Ascending aorta (tissue), 2 donors: ENCODE data around the gene CLDN14. TPM values are rescaled to one million over a fixed set of nuclear protein-coding genes. Genes with fewer than 3 reads are reported as not detected.
A peak's percentile ranks its signal among the peaks of the same experiment; 100 is the strongest.

ENCODE experiments used
- DNase-seq, 2 donors: peaks; one replicate each; pipeline ENCODE4 v3.0.0-alpha.2; 2019; ENCODE audit warnings: low spot score in 2 of 2
- H3K27ac ChIP-seq, 2 donors: fragments of 200-600 bp; sonication (generic); one replicate each; pipeline ENCODE4 v1.5.1; 2016 to 2017; ENCODE audit warnings: mild to moderate bottlenecking in 1 of 2
- H3K27me3 ChIP-seq: fragments of 200-600 bp; sonication (generic); one replicate; pipeline ENCODE4 v1.5.1; 2017
- H3K36me3 ChIP-seq, 2 donors: fragments of 200-600 bp; sonication (generic); one replicate each; pipeline ENCODE4 v1.5.1; 2016
- H3K4me1 ChIP-seq, 2 donors: fragments of 200-600 bp; sonication (generic); one replicate each; pipeline ENCODE4 v1.5.1; 2016 to 2017; ENCODE audit warnings: mild to moderate bottlenecking in 1 of 2
- H3K4me3 ChIP-seq, 2 donors: fragments of 200-600 bp; sonication (generic); one replicate each; pipeline ENCODE4 v1.5.1; 2016 to 2017; ENCODE audit warnings: mild to moderate bottlenecking in 1 of 2
- H3K9me3 ChIP-seq, 2 donors: fragments of 200-600 bp; sonication (generic); one replicate each; pipeline ENCODE4 v1.5.1; 2016
- intact Hi-C: fragments of 100-400 bp; cut with DNase I; formaldehyde crosslinking; loops from one replicate; pipeline ENCODE4 v1.15.1; 2023
- total RNA-seq: library from RNA; depleted of rRNA; stranded (reverse); fragments of >200 nt; gene quantifications from one replicate; pipeline ENCODE4 v1.1.0, GENCODE V29; 2016
- TF ChIP-seq, protein P1 (sequence below), 3 experiments: fragments of 200-600 bp in 2 of 3; fragments of 450-650 bp in 1 of 3; sonication (generic) in 2 of 3; IDR thresholded peaks; one replicate each; pipeline ENCODE4 v1.5.1; 2016 to 2019; ENCODE audit warnings: antibody characterized with exemption in 3 of 3, mild to moderate bottlenecking in 1 of 3, moderate library complexity in 1 of 3

The CLDN14 gene
- total RNA-seq, 1 donor from 2014 or later = not detected

DNA sequence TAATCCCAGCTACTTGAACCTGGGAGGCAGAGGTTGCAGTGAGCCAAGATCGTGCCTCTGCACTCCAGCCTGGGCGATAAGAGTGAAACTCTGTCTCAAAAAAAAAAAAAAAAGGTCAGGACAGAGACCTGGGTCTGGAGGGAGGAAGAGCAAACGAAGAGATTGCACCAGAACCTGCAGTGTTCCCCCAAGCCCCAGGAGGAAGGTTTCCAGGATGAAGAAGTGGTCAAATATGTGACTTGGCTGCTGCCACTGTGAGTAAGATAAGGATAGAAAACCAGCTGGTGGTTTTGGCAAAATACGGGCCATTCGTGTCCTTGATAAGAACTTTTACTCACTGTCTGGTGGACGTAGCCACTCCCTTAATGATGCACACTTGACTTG lies 42.2 kb downstream of the CLDN14 start:
- no peaks in the 10 kb centered on the region for H3K27me3 ChIP-seq
- H3K4me3 ChIP-seq = no peak overlapping the region
- no peaks in the 10 kb centered on the region for H3K4me1 ChIP-seq
- no peaks in the 10 kb centered on the region for H3K36me3 ChIP-seq
- H3K27ac ChIP-seq = no peak overlapping the region
- TF ChIP-seq, protein P1, sequence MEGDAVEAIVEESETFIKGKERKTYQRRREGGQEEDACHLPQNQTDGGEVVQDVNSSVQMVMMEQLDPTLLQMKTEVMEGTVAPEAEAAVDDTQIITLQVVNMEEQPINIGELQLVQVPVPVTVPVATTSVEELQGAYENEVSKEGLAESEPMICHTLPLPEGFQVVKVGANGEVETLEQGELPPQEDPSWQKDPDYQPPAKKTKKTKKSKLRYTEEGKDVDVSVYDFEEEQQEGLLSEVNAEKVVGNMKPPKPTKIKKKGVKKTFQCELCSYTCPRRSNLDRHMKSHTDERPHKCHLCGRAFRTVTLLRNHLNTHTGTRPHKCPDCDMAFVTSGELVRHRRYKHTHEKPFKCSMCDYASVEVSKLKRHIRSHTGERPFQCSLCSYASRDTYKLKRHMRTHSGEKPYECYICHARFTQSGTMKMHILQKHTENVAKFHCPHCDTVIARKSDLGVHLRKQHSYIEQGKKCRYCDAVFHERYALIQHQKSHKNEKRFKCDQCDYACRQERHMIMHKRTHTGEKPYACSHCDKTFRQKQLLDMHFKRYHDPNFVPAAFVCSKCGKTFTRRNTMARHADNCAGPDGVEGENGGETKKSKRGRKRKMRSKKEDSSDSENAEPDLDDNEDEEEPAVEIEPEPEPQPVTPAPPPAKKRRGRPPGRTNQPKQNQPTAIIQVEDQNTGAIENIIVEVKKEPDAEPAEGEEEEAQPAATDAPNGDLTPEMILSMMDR (IDR thresholded peaks at IDR 0.05) = no peak
- H3K9me3 ChIP-seq = no peaks in the 10 kb centered on the region
- intact Hi-C loops = loop anchor here (10.0 kb wide), 1 partner anchor 113 kb away; the partner anchor contains the start of gene MORC3
- DNase-seq = no peak

DNA sequence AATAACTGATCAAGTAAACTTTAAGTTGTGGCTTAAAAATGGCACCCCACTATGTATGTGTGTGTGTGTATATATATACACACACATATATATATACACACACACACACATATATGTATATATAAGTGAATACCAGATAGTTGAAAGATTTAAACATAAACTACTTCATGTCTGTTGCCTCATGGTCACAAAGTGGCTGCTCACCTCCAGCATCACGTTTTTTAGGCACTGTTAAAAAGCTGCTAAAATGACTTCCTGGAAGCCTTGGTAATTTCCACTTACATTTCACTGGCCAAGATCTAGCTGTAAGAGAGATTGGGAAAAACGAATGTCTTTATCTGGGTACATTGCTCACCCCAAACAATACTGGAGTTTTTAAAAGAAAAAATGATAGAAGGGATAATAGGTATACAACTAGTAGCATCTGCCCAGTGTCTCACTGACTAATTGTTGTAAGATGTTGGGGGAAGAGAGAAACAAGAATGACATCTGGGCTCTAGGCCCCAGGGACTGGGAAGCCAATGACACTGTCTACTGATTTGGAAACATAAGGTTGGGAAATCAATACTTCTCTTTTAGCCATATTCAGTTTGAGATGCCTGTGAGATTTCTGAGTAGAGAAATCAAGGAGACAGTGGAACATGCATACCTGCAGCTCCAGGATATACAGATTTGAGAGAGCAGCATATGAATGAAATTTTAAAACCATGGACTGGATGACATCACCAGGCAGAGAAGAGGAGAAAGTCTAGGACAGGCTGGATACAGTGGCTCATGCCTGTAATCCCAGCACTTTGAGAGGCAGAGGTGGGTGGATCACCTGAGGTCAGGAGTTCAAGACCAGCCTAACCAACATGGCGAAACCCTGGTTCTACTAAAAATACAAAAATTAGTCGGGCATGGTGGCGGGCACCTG lies 42.8 kb downstream of the CLDN14 start:
- no peak overlapping the region for H3K4me3 ChIP-seq
- H3K27ac ChIP-seq = no peak overlapping the region
- intact Hi-C loops = loop anchor here (10.0 kb wide), 1 partner anchor 112 kb away; the partner anchor contains the start of gene MORC3
- no peaks in the 10 kb centered on the region for H3K4me1 ChIP-seq
- no peaks in the 10 kb centered on the region for H3K36me3 ChIP-seq
- DNase-seq = no peak
- H3K27me3 ChIP-seq = no peaks in the 10 kb centered on the region
- H3K9me3 ChIP-seq = no peaks in the 10 kb centered on the region
- TF ChIP-seq, protein P1 (IDR thresholded peaks at IDR 0.05) = no peak

DNA sequence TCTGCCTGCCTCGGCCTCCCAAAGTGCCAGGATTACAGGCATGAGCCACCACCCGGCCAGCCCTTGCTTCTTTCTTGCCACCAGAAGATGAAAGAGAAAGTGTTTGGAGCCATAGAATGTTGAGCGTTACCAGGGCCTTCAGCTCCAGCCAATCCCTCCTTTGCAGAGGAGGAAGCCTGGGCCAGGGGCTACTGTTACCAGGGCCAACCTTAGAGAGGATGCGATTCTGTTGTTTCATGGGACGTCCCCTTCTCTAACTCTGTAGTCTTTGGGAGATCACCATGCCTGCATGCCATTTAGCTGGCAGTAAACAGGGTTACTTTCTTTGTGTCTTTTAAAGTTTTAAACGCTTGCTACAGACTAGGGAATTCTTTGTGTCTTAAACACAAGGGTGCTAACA lies 45.8 kb downstream of the CLDN14 start:
- H3K4me3 ChIP-seq = no peak overlapping the region
- H3K36me3 ChIP-seq = no peaks in the 10 kb centered on the region
- H3K27ac ChIP-seq = no peak overlapping the region
- H3K9me3 ChIP-seq = no peaks in the 10 kb centered on the region
- DNase-seq = no peak
- intact Hi-C loops = loop anchor here (5.0 to 10.0 kb wide), 2 partner anchors 47 to 109 kb away; partner anchors contain the start of genes CHAF1B and MORC3
- H3K4me1 ChIP-seq = peaks cover 0 to 15% of the 10 kb centered on the region in 2 donors
- no peaks in the 10 kb centered on the region for H3K27me3 ChIP-seq
- TF ChIP-seq, protein P1 (IDR thresholded peaks at IDR 0.05) = no peak

DNA sequence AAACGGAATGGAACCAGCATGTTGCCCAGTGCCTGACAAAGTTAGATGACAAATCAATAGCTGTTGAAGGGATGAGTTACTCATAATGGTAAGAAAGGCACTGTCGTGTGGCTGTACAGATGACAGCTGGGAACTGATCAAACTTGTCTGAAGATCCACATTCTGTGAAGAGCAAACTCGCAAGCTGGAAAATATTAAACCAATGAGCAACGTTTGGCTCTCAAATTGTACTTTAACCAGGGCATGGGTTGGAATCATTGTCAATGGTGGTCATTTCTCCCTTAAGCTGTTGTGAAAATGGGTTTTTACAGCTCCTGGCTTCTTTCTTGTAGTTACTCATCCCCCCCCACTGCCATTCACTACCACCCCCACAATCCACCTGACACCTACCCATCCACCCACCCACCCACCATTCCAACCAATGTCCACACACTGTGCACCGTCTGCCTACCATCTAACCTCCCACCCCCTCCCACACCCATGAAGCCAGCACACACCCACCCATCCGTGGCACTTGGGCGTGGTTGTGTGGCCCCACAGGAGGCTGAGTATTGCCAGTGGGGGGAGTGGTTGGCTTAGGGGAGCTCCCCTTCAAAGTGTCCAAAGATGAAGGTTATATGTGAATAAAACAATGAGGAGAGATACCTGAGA lies 46.7 kb downstream of the CLDN14 start:
- Histone ChIP-seq H3K27me3 (no peaks in the 10 kb centered on the region), H3K27ac (no peak overlapping the region), H3K9me3 (no peaks in the 10 kb centered on the region), H3K4me1 (peaks cover 0 to 15% of the 10 kb centered on the region in 2 donors), H3K4me3 (no peak overlapping the region), H3K36me3 (no peaks in the 10 kb centered on the region)
- intact Hi-C loops = loop anchor here (5.0 to 10.0 kb wide), 2 partner anchors 46 to 108 kb away; partner anchors contain the start of genes CHAF1B and MORC3
- DNase-seq = no peak
- TF ChIP-seq, protein P1 (IDR thresholded peaks at IDR 0.05) = no peak

DNA sequence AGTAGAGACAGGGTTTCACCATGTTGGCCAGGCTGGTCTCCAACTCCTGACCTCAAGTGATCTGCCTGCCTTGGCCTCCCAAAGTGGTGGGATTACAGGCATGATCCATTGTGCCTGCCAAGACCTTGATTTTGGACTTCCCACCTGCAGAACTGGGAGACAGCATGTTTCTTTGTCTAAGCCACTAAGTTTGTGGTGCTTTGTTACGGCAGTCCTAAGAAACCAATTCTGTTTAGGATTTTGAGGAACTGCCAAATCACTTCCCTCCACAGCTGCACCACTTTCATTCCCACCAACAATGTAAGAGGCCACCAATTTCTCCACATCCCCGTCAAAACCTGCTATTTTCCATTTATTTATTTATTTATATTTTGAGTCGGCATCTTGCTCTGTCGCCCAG lies 48.7 kb downstream of the CLDN14 start:
- no peaks in the 10 kb centered on the region for H3K27me3 ChIP-seq
- H3K4me3 ChIP-seq = no peak overlapping the region
- intact Hi-C loops = loop anchor here (5.0 to 10.0 kb wide), 2 partner anchors 44 to 106 kb away; partner anchors contain the start of genes CHAF1B and MORC3
- no peaks in the 10 kb centered on the region for H3K36me3 ChIP-seq
- TF ChIP-seq, protein P1 (IDR thresholded peaks at IDR 0.05) = no peak
- no peaks in the 10 kb centered on the region for H3K9me3 ChIP-seq
- peaks cover 0 to 15% of the 10 kb centered on the region in 2 donors for H3K4me1 ChIP-seq
- no peak for DNase-seq
- H3K27ac ChIP-seq = peak overlapping the region; percentile 73 to 79
